ENCODE measurements around the gene LMBRD1. TPM values are rescaled to one million over a fixed set of nuclear protein-coding genes. Genes with fewer than 3 reads are reported as not detected.

LMBRD1 gene
- polyA plus RNA-seq (2013), result 32.5 TPM

DNA sequence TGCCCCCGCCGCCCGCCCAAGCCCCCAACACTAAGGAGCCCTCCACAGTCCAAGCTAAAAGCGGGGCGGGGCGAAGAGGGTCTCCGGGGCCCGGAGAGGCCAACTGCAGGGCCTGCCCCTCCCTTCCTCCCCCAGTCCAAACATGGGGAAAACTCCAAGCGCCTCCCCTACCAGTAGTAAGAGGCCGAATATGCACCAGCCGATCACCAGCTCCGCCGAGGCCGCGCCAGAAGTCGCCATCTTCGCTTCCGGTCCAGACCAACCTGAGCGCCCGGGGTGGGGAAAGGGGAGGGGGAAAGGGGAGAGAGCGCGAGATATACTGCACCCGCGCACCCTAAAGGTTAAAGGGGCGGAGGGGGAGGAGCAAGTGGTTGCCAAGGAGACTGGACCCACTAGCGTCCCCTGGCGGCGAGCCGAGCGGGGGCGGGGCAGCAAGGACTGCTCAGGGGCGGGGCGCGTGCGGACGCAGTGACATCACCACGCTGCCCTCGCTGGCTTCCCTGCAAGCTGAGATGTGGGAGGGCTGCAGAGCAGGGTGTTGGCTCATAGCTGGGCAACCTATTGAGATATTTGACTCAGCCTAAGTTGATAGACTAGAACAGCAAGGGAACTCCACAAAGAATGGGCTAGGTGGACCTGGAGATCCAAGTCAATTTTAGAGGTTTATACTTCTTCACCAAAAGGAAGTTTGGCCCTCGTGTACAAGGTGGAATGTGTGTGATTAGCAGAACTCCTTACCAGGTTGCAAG lies at the start of gene LMBRD1:
Gene LMBRD1 (minus strand): TSS at position 369 of the 749 bp plus-strand sequence. CDS start 129 bp downstream, at position 240.
- Histone ChIP-seq H3K27ac (ENCODE audit: insufficient read depth in 1 of 2, low read depth in 1 of 2, low read length in 2 of 2, poor library complexity in 1 of 2, severe bottlenecking in 2 of 2) (peak within 1 kb of the TSS; percentile 77 to 94), H3K9me3 (ENCODE audit: control extremely low read depth in 1 of 5, control insufficient read depth in 4 of 5, insufficient read depth in 2 of 5, low read depth in 1 of 5, low read length in 4 of 5) (no peaks in the 10 kb centered on the region), H3K27me3 (replicated peaks in 2 of 5; ENCODE audit: control insufficient read depth in 4 of 5, insufficient read depth in 5 of 5, low read length in 4 of 5) (no peaks in the 10 kb centered on the region), H3K36me3 (ENCODE audit: control insufficient read depth in 4 of 4, insufficient read depth in 4 of 4, low read length in 3 of 4) (no peaks in the 10 kb centered on the region), H3K4me3 (ENCODE audit: control insufficient read depth in 1 of 7, extremely low read depth in 1 of 7, insufficient read depth in 4 of 7, low read depth in 2 of 7, low read length in 6 of 7) (peak within 1 kb of the TSS; percentile 67 to 97 (median 92)), H3K4me1 (ENCODE audit: control extremely low read depth in 1 of 4, control insufficient read depth in 4 of 4, insufficient read depth in 4 of 4, low read length in 3 of 4) (peaks cover 7 to 13% (median 11%) of the 10 kb centered on the region in 4 experiments)
- DNase-seq, result peak; percentile 96 to 98 (median 98)
- WGBS (ENCODE audit: insufficient coverage), result 1% methylated on average over 17 of the region's 39 CpGs
- ChIA-PET CTCF (interaction anchor here (0.6 to 2.1 kb wide), 11 partner anchors 9 to 79 kb away, joined by 3 to 7 read pairs (median 3); no protein-coding TSS in a partner anchor), POLR2A (interaction anchor here (0.8 kb wide), 1 partner anchor 17 kb away, joined by 3 read pairs; no protein-coding TSS in a partner anchor)

GRCh38 chr6:69846312-69846711 lies 49.5 kb upstream of the LMBRD1 start:
- Histone ChIP-seq H3K4me3 (ENCODE audit: control insufficient read depth in 1 of 7, extremely low read depth in 1 of 7, insufficient read depth in 4 of 7, low read depth in 2 of 7, low read length in 6 of 7) (no peak overlapping the region), H3K36me3 (ENCODE audit: control insufficient read depth in 4 of 4, insufficient read depth in 4 of 4, low read length in 3 of 4) (no peaks in the 10 kb centered on the region), H3K4me1 (ENCODE audit: control extremely low read depth in 1 of 4, control insufficient read depth in 4 of 4, insufficient read depth in 4 of 4, low read length in 3 of 4) (no peaks in the 10 kb centered on the region), H3K27me3 (replicated peaks in 2 of 5; ENCODE audit: control insufficient read depth in 4 of 5, insufficient read depth in 5 of 5, low read length in 4 of 5) (peaks cover 0 to 6% (median 3%) of the 10 kb centered on the region in 5 experiments), H3K9me3 (ENCODE audit: control extremely low read depth in 1 of 5, control insufficient read depth in 4 of 5, insufficient read depth in 2 of 5, low read depth in 1 of 5, low read length in 4 of 5) (no peaks in the 10 kb centered on the region), H3K27ac (ENCODE audit: insufficient read depth in 1 of 2, low read depth in 1 of 2, low read length in 2 of 2, poor library complexity in 1 of 2, severe bottlenecking in 2 of 2) (no peak overlapping the region)
- ChIA-PET POLR2A (no interaction called here), CTCF (interaction anchor here (1.8 kb wide), 1 partner anchor 8 kb away, joined by 4 read pairs; no protein-coding TSS in a partner anchor)
- no peak for DNase-seq
- 100% methylated on average over 2 of the region's 2 CpGs for WGBS (ENCODE audit: insufficient coverage)

- no peaks in the 10 kb centered on the region for H3K4me1 ChIP-seq (ENCODE audit: control extremely low read depth in 1 of 4, control insufficient read depth in 4 of 4, insufficient read depth in 4 of 4, low read length in 3 of 4)
- H3K27me3 ChIP-seq (replicated peaks in 2 of 5; ENCODE audit: control insufficient read depth in 4 of 5, insufficient read depth in 5 of 5, low read length in 4 of 5), result peaks cover 0 to 11% (median 5%) of the 10 kb centered on the region in 5 experiments
- no peaks in the 10 kb centered on the region for H3K9me3 ChIP-seq (ENCODE audit: control extremely low read depth in 1 of 5, control insufficient read depth in 4 of 5, insufficient read depth in 2 of 5, low read depth in 1 of 5, low read length in 4 of 5)
- 100% methylated on average over 1 of the region's 1 CpG for WGBS (ENCODE audit: insufficient coverage)
- no peak overlapping the region for H3K4me3 ChIP-seq (ENCODE audit: control insufficient read depth in 1 of 7, extremely low read depth in 1 of 7, insufficient read depth in 4 of 7, low read depth in 2 of 7, low read length in 6 of 7)
- no peak for DNase-seq
- POLR2A ChIA-PET, result no interaction called here
- CTCF ChIA-PET, result no interaction called here
- no peak overlapping the region for H3K27ac ChIP-seq (ENCODE audit: insufficient read depth in 1 of 2, low read depth in 1 of 2, low read length in 2 of 2, poor library complexity in 1 of 2, severe bottlenecking in 2 of 2)
- H3K36me3 ChIP-seq (ENCODE audit: control insufficient read depth in 4 of 4, insufficient read depth in 4 of 4, low read length in 3 of 4), result no peaks in the 10 kb centered on the region
Measured at GRCh38 chr6:69843189-69843588, 46.4 kb upstream of the LMBRD1 start.

- CTCF ChIA-PET, result interaction anchor here (1.2 kb wide), 1 partner anchor 25 kb away, joined by 3 read pairs; no protein-coding TSS in a partner anchor
Measured at GRCh38 chr6:69841862-69842261, 45.1 kb upstream of the LMBRD1 start.

GRCh38 chr6:69835414-69836179 lies 38.8 kb upstream of the LMBRD1 start:
- ChIA-PET POLR2A (no interaction called here), CTCF (interaction anchor here (1.2 kb wide), 1 partner anchor 22 kb away, joined by 3 read pairs; no protein-coding TSS in a partner anchor)
- DNase-seq, result peak; percentile 59 to 78 (median 76)

More at GRCh38 chr6:69841862-69842261, 45.1 kb upstream of the LMBRD1 start:
- Histone ChIP-seq H3K27me3 (replicated peaks in 2 of 5; ENCODE audit: control insufficient read depth in 4 of 5, insufficient read depth in 5 of 5, low read length in 4 of 5) (peaks cover 0 to 11% (median 5%) of the 10 kb centered on the region in 5 experiments), H3K4me3 (ENCODE audit: control insufficient read depth in 1 of 7, extremely low read depth in 1 of 7, insufficient read depth in 4 of 7, low read depth in 2 of 7, low read length in 6 of 7) (no peak overlapping the region), H3K27ac (ENCODE audit: insufficient read depth in 1 of 2, low read depth in 1 of 2, low read length in 2 of 2, poor library complexity in 1 of 2, severe bottlenecking in 2 of 2) (no peak overlapping the region), H3K36me3 (ENCODE audit: control insufficient read depth in 4 of 4, insufficient read depth in 4 of 4, low read length in 3 of 4) (no peaks in the 10 kb centered on the region), H3K4me1 (ENCODE audit: control extremely low read depth in 1 of 4, control insufficient read depth in 4 of 4, insufficient read depth in 4 of 4, low read length in 3 of 4) (peaks cover 0 to 3% (median 0%) of the 10 kb centered on the region in 4 experiments), H3K9me3 (ENCODE audit: control extremely low read depth in 1 of 5, control insufficient read depth in 4 of 5, insufficient read depth in 2 of 5, low read depth in 1 of 5, low read length in 4 of 5) (no peaks in the 10 kb centered on the region)
- 78% methylated on average over 1 of the region's 1 CpG for WGBS (ENCODE audit: insufficient coverage)
- DNase-seq, result no peak
- POLR2A ChIA-PET, result interaction anchor here (1.1 kb wide), 1 partner anchor 18 kb away, joined by 3 read pairs; no protein-coding TSS in a partner anchor

GRCh38 chr6:69832558-69832957 lies 35.7 kb upstream of the LMBRD1 start:
- POLR2A ChIA-PET, result no interaction called here
- no peak overlapping the region for H3K27ac ChIP-seq (ENCODE audit: insufficient read depth in 1 of 2, low read depth in 1 of 2, low read length in 2 of 2, poor library complexity in 1 of 2, severe bottlenecking in 2 of 2)
- peaks cover 0 to 3% (median 0%) of the 10 kb centered on the region in 4 experiments for H3K4me1 ChIP-seq (ENCODE audit: control extremely low read depth in 1 of 4, control insufficient read depth in 4 of 4, insufficient read depth in 4 of 4, low read length in 3 of 4)
- CTCF ChIA-PET, result no interaction called here
- H3K4me3 ChIP-seq (ENCODE audit: control insufficient read depth in 1 of 7, extremely low read depth in 1 of 7, insufficient read depth in 4 of 7, low read depth in 2 of 7, low read length in 6 of 7), result no peak overlapping the region
- no peaks in the 10 kb centered on the region for H3K9me3 ChIP-seq (ENCODE audit: control extremely low read depth in 1 of 5, control insufficient read depth in 4 of 5, insufficient read depth in 2 of 5, low read depth in 1 of 5, low read length in 4 of 5)
- H3K36me3 ChIP-seq (ENCODE audit: control insufficient read depth in 4 of 4, insufficient read depth in 4 of 4, low read length in 3 of 4), result no peaks in the 10 kb centered on the region
- no peaks in the 10 kb centered on the region for H3K27me3 ChIP-seq (replicated peaks in 2 of 5; ENCODE audit: control insufficient read depth in 4 of 5, insufficient read depth in 5 of 5, low read length in 4 of 5)
- DNase-seq, result no peak

More at GRCh38 chr6:69835414-69836179, 38.8 kb upstream of the LMBRD1 start:
- Histone ChIP-seq H3K36me3 (ENCODE audit: control insufficient read depth in 4 of 4, insufficient read depth in 4 of 4, low read length in 3 of 4) (no peaks in the 10 kb centered on the region), H3K4me1 (ENCODE audit: control extremely low read depth in 1 of 4, control insufficient read depth in 4 of 4, insufficient read depth in 4 of 4, low read length in 3 of 4) (peaks cover 0 to 3% (median 0%) of the 10 kb centered on the region in 4 experiments), H3K27ac (ENCODE audit: insufficient read depth in 1 of 2, low read depth in 1 of 2, low read length in 2 of 2, poor library complexity in 1 of 2, severe bottlenecking in 2 of 2) (no peak overlapping the region), H3K4me3 (ENCODE audit: control insufficient read depth in 1 of 7, extremely low read depth in 1 of 7, insufficient read depth in 4 of 7, low read depth in 2 of 7, low read length in 6 of 7) (peak overlapping the region in 1 of 7 experiments; percentile 51), H3K27me3 (replicated peaks in 2 of 5; ENCODE audit: control insufficient read depth in 4 of 5, insufficient read depth in 5 of 5, low read length in 4 of 5) (peaks cover 0 to 2% (median 0%) of the 10 kb centered on the region in 5 experiments), H3K9me3 (ENCODE audit: control extremely low read depth in 1 of 5, control insufficient read depth in 4 of 5, insufficient read depth in 2 of 5, low read depth in 1 of 5, low read length in 4 of 5) (no peaks in the 10 kb centered on the region)
- WGBS (ENCODE audit: insufficient coverage), result no CpG with 5 or more reads among the region's 5 CpGs
